Transverse colon (tissue), 4 donors: ENCODE data around the gene EML4. TPM values are rescaled to one million over a fixed set of nuclear protein-coding genes. Genes with fewer than 3 reads are reported as not detected.
A peak's percentile ranks its signal among the peaks of the same experiment; 100 is the strongest.
"Not testable (repeated sequence)": the region's sequence is repeated elsewhere in the genome, so short reads cannot be mapped to it uniquely, and the experiment has no call there.

ENCODE experiments used
- DNase-seq: peaks from one replicate; pipeline ENCODE4 v3.0.0-alpha.2; 2019
- H3K27ac ChIP-seq, 4 donors: fragments of 200-600 bp; sonication (generic); 2 replicates each; pipeline ENCODE4 v1.5.1; 2016 to 2018; ENCODE audit warnings: inconsistent platforms in 4 of 4
- H3K27me3 ChIP-seq: fragments of 200-600 bp; sonication (generic); 2 replicates; pipeline ENCODE4 v1.5.1; 2017; ENCODE audit warnings: inconsistent platforms
- H3K36me3 ChIP-seq, 4 donors: fragments of 200-600 bp; sonication (generic); 2 replicates each; pipeline ENCODE4 v1.5.1; 2017 to 2019; ENCODE audit warnings: inconsistent platforms in 4 of 4
- H3K4me1 ChIP-seq, 4 donors: fragments of 200-600 bp; sonication (generic); 2 replicates each; pipeline ENCODE4 v1.5.1; 2017 to 2020; ENCODE audit warnings: inconsistent platforms in 4 of 4
- H3K4me3 ChIP-seq, 4 donors: fragments of 200-600 bp; sonication (generic); 1 replicate in 1 of 4; 2 replicates in 3 of 4; pipeline versions ENCODE4 v1.5.1 to v1.6.1; 2017 to 2019; ENCODE audit warnings: inconsistent platforms in 4 of 4
- H3K9me3 ChIP-seq, 2 donors: fragments of 200-600 bp; sonication (generic); 2 replicates each; pipeline ENCODE4 v1.5.1; 2017 to 2019; ENCODE audit warnings: inconsistent platforms in 2 of 2
- CTCF ChIP-seq, 5 experiments: fragments of 200-600 bp in 3 of 5; fragments of 450-650 bp in 2 of 5; sonication (generic) in 3 of 5; IDR thresholded peaks; 1 replicate in 2 of 5; 2 replicates in 3 of 5; pipeline ENCODE4 v1.5.1; 2016 to 2017; ENCODE audit warnings: antibody characterized with exemption in 5 of 5, inconsistent platforms in 3 of 5, mild to moderate bottlenecking in 2 of 5, moderate library complexity in 1 of 5
- EP300 ChIP-seq: sonication (generic); formaldehyde crosslinking; IDR thresholded peaks from one replicate; pipeline ENCODE4 v1.6.1; 2017; ENCODE audit warnings: antibody characterized with exemption, low read depth
- POLR2A ChIP-seq: fragments of 450-650 bp; IDR thresholded peaks from one replicate; pipeline ENCODE4 v1.6.1; 2016; ENCODE audit warnings: antibody characterized with exemption, mild to moderate bottlenecking, moderate library complexity
- POLR2AphosphoS5 ChIP-seq, 3 donors: sonication (generic); formaldehyde crosslinking; IDR thresholded peaks; one replicate each; pipeline ENCODE4 v1.6.1; 2016; ENCODE audit warnings: antibody characterized with exemption in 3 of 3
- WGBS, 2 donors: methylation state at CpG; one replicate each; pipeline ENCODE4 v1.1.5; 2018; ENCODE audit warnings: low coverage in 1 of 2; 5-methylcytosine and 5-hydroxymethylcytosine counted together
- in situ Hi-C, 4 donors: fragments of 200-750 bp; cut with MboI; loops; one replicate each; pipeline versions ENCODE4 v1.15.0 to v1.15.1; 2017; ENCODE audit warnings: low sequenced_read_pairs in 3 of 4, low pct_ligation_motif_present in 1 of 4, low pct_unique_long_range_greater_than_20kb in 1 of 4
- intact Hi-C: fragments of 100-400 bp; cut with DNase I; formaldehyde crosslinking; loops from one replicate; pipeline ENCODE4 v1.15.1; 2023; ENCODE audit warnings: low total_unique reads
- total RNA-seq, 4 donors: library from RNA; depleted of rRNA; stranded (reverse); fragments of >200 nt; gene quantifications; one replicate each; pipeline ENCODE4 v1.1.0, GENCODE V29; 2016

Gene EML4
- total RNA-seq, 4 donors from 2014 or later, result 49.7 to 91.5 (median 67.5) TPM

GRCh38 chr2:42371611-42372473 lies 202.7 kb downstream of the EML4 start:
- intact Hi-C loops, result no loop called here
- Histone ChIP-seq H3K36me3 (no peaks in the 10 kb centered on the region), H3K4me1 (peaks cover 7 to 41% (median 10%) of the 10 kb centered on the region in 4 donors), H3K4me3 (no peak overlapping the region), H3K27ac (no peak overlapping the region), H3K9me3 (no peaks in the 10 kb centered on the region), H3K27me3 (no peaks in the 10 kb centered on the region)
- 91 to 93% methylated on average over 3 to 11 of the region's 11 CpGs for WGBS, 2 donors
- in situ Hi-C loops, result loop anchor here in 2 of 4 donors (25.0 kb wide), 2 partner anchors 285 to 510 kb away; no protein-coding TSS in a partner anchor
- DNase-seq, result no peak
- TF ChIP-seq EP300, result no peak
- no peak for TF ChIP-seq POLR2A
- no peak for TF ChIP-seq POLR2AphosphoS5 (IDR thresholded peaks at IDR 0.05)
- no peak for TF ChIP-seq CTCF (IDR thresholded peaks at IDR 0.05)

- intact Hi-C loops (no loop called here), in situ Hi-C loops (loop anchor here in 2 of 4 donors (25.0 kb wide), 2 partner anchors 285 to 510 kb away; no protein-coding TSS in a partner anchor)
- WGBS, 2 donors, result 47 to 67% methylated on average over 2 to 3 of the region's 3 CpGs
- Histone ChIP-seq H3K36me3 (no peaks in the 10 kb centered on the region), H3K27ac (no peak overlapping the region), H3K27me3 (no peaks in the 10 kb centered on the region), H3K4me3 (no peak overlapping the region), H3K4me1 (peaks cover 4 to 34% (median 8%) of the 10 kb centered on the region in 4 donors), H3K9me3 (no peaks in the 10 kb centered on the region)
- no peak for TF ChIP-seq POLR2A
- TF ChIP-seq EP300, result no peak
- no peak for TF ChIP-seq POLR2AphosphoS5 (IDR thresholded peaks at IDR 0.05)
- no peak for TF ChIP-seq CTCF (IDR thresholded peaks at IDR 0.05)
- DNase-seq, result no peak
Observed at GRCh38 chr2:42372474-42373200, 203.5 kb downstream of the EML4 start.

- no peak overlapping the region for H3K27ac ChIP-seq
- peaks cover 0 to 26% (median 13%) of the 10 kb centered on the region in 4 donors for H3K4me1 ChIP-seq
- no peaks in the 10 kb centered on the region for H3K27me3 ChIP-seq
- no peaks in the 10 kb centered on the region for H3K36me3 ChIP-seq
- DNase-seq, result no peak
- H3K9me3 ChIP-seq, result no peaks in the 10 kb centered on the region
- intact Hi-C loops (no loop called here), in situ Hi-C loops (loop anchor here in 1 of 4 donors (25.0 kb wide), 1 partner anchor 286 kb away; no protein-coding TSS in a partner anchor)
- TF ChIP-seq CTCF (IDR thresholded peaks at IDR 0.05) (no peak), POLR2A (no peak), EP300 (no peak), POLR2AphosphoS5 (IDR thresholded peaks at IDR 0.05) (no peak)
- no peak overlapping the region for H3K4me3 ChIP-seq
- WGBS, 2 donors, result 72 to 78% methylated on average over 7 of the region's 7 CpGs
Observed at GRCh38 chr2:42376758-42377157, 207.6 kb downstream of the EML4 start.

- intact Hi-C loops, result no loop called here
- WGBS, 2 donors, result 98% methylated on average over 9 of the region's 9 CpGs; no CpG with 5 or more reads in 1 of the 2 donors
Observed at GRCh38 chr2:42378415-42378814, 209.3 kb downstream of the EML4 start.

GRCh38 chr2:42380026-42380425 lies 210.9 kb downstream of the EML4 start:
- 75 to 84% methylated on average over 7 of the region's 7 CpGs for WGBS, 2 donors
- in situ Hi-C loops, result loop anchor here in 1 of 4 donors (25.0 kb wide), 1 partner anchor 282 kb away; no protein-coding TSS in a partner anchor
- peak; percentile 60 for DNase-seq

More at GRCh38 chr2:42378415-42378814, 209.3 kb downstream of the EML4 start:
- no peaks in the 10 kb centered on the region for H3K9me3 ChIP-seq
- no peak for TF ChIP-seq POLR2A
- DNase-seq, result no peak
- no peaks in the 10 kb centered on the region for H3K27me3 ChIP-seq
- no peaks in the 10 kb centered on the region for H3K36me3 ChIP-seq
- no peak overlapping the region for H3K4me3 ChIP-seq
- in situ Hi-C loops, result loop anchor here in 1 of 4 donors (25.0 kb wide), 1 partner anchor 284 kb away; no protein-coding TSS in a partner anchor
- H3K4me1 ChIP-seq, result peaks cover 0 to 26% (median 15%) of the 10 kb centered on the region in 4 donors
- H3K27ac ChIP-seq, result no peak overlapping the region

More at GRCh38 chr2:42380026-42380425, 210.9 kb downstream of the EML4 start:
- H3K4me3 ChIP-seq, H3K36me3 ChIP-seq, H3K9me3 ChIP-seq, H3K27me3 ChIP-seq, intact Hi-C loops: not testable (repeated sequence)
- Histone ChIP-seq H3K27ac (peak overlapping the region in 2 of 4 donors; percentile 11 to 33), H3K4me1 (peaks cover 0 to 21% (median 15%) of the 10 kb centered on the region in 4 donors)
